Esophagus muscularis mucosa (tissue), 4 donors: ENCODE data around the gene PLEKHA7.

ENCODE experiments used
- CTCF ChIP-seq, 3 experiments: fragments of 200-600 bp in 2 of 3; fragments of 450-650 bp in 1 of 3; sonication (generic) in 2 of 3; IDR thresholded peaks; one replicate each; pipeline ENCODE4 v1.5.1; 2017 to 2019; ENCODE audit warnings: antibody characterized with exemption in 3 of 3, mild to moderate bottlenecking in 2 of 3, moderate library complexity in 1 of 3
- EP300 ChIP-seq: sonication (generic); formaldehyde crosslinking; IDR thresholded peaks from one replicate; pipeline ENCODE4 v1.6.1; 2017; ENCODE audit warnings: antibody characterized with exemption
- POLR2A ChIP-seq: fragments of 450-650 bp; IDR thresholded peaks from one replicate; pipeline ENCODE4 v1.6.1; 2017; ENCODE audit warnings: antibody characterized with exemption, moderate library complexity, mild to moderate bottlenecking, low read depth

- no peak for TF ChIP-seq POLR2A
- peak in 1 of 3 experiments; percentile 42 for TF ChIP-seq CTCF (IDR thresholded peaks at IDR 0.05)
- no peak for TF ChIP-seq EP300
These were observed 816 bp upstream of the PLEKHA7 start for GRCh38 chr11:17014833-17015626.
